ENCODE data around the gene MAST3. TPM values are rescaled to one million over a fixed set of nuclear protein-coding genes. Genes with fewer than 3 reads are reported as not detected.

MAST3 gene
- polyA plus RNA-seq, 1 of the 3 experiments (the other 2 are of a cell fraction) = 4.5 TPM

DNA sequence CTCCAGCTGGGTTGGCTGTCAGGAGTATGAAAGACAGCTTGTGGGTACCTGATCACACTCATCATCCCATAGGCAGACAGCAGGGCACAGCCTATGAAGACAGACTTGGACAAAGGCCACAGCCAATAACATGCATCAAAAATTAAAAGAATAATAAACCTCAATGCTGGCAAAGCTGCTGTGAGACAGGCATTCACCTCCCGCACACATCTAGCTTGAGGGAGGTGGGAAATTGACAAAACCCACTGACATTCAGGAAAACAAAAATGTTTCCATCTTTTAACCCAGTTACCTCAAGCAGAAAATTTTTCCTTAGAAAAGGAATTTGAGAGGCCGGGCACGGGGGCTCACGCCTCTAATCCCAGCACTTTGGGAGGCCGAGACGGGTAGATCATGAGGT, 25.2 kb upstream of the MAST3 start:
- CTCF ChIA-PET = interaction anchor here (3.3 kb wide), 1 partner anchor 65 kb away, joined by 17 read pairs; the partner anchor contains the start of gene ARRDC2
- Histone ChIP-seq H3K27ac (ENCODE audit: low read depth in 2 of 2, low read length in 1 of 2) (no peak overlapping the region), H3K79me2 (ENCODE audit: insufficient read depth) (no peaks in the 10 kb centered on the region), H4K20me1 (ENCODE audit: insufficient read depth) (no peaks in the 10 kb centered on the region), H3K9me2 (no peaks in the 10 kb centered on the region), H3K9me3 (no peaks in the 10 kb centered on the region), H3K4me1 (ENCODE audit: control insufficient read depth in 1 of 2, insufficient read depth in 2 of 2, low read depth in 1 of 2, low read length in 1 of 2) (no peaks in the 10 kb centered on the region), H3K27me3 (ENCODE audit: insufficient read depth) (no peaks in the 10 kb centered on the region), H3K36me3 (replicated peaks in 1 of 2; ENCODE audit: control insufficient read depth in 1 of 2, insufficient read depth in 2 of 2, low read length in 1 of 2) (no peaks in the 10 kb centered on the region), H3K4me2 (no peak overlapping the region), H3F3A (replicated peaks; ENCODE audit: insufficient read depth) (no peaks in the 10 kb centered on the region), H3K4me3 (ENCODE audit: low read depth in 2 of 2, low read length in 1 of 2) (no peak overlapping the region), H2AFZ (ENCODE audit: low read depth) (no peak overlapping the region), H3K9ac (no peak overlapping the region)
- WGBS (ENCODE audit: low lambda C conversion rate) = 95% methylated on average over 6 of the region's 6 CpGs
- DNase-seq = no peak
- TF ChIP-seq, protein P1, sequence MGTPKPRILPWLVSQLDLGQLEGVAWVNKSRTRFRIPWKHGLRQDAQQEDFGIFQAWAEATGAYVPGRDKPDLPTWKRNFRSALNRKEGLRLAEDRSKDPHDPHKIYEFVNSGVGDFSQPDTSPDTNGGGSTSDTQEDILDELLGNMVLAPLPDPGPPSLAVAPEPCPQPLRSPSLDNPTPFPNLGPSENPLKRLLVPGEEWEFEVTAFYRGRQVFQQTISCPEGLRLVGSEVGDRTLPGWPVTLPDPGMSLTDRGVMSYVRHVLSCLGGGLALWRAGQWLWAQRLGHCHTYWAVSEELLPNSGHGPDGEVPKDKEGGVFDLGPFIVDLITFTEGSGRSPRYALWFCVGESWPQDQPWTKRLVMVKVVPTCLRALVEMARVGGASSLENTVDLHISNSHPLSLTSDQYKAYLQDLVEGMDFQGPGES (IDR thresholded peaks at IDR 0.05; ENCODE audit: low read depth, low read length) = no peak
- TF ChIP-seq EP300 (IDR thresholded peaks at IDR 0.05; ENCODE audit: borderline replicate concordance in 1 of 2, low read depth in 1 of 2, low read length in 1 of 2) (no peak), RXRA (IDR thresholded peaks at IDR 0.05; ENCODE audit: borderline replicate concordance, low read depth) (no peak), RFX5 (IDR thresholded peaks at IDR 0.05; ENCODE audit: low read length) (no peak), FOXJ3 (CRISPR knock-in tag; IDR thresholded peaks at IDR 0.05) (no peak), CHD2 (IDR thresholded peaks at IDR 0.05; ENCODE audit: low read length, partially characterized antibody) (no peak), TAF1 (IDR thresholded peaks at IDR 0.05; ENCODE audit: borderline replicate concordance, low read depth, low read length) (no peak), GABPA (IDR thresholded peaks at IDR 0.05; ENCODE audit: low read depth) (no peak), TCF12 (IDR thresholded peaks at IDR 0.05) (no peak), JUND (IDR thresholded peaks at IDR 0.05) (no peak)
- TF ChIP-seq, protein P2, sequence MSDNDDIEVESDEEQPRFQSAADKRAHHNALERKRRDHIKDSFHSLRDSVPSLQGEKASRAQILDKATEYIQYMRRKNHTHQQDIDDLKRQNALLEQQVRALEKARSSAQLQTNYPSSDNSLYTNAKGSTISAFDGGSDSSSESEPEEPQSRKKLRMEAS (IDR thresholded peaks at IDR 0.05; ENCODE audit: low read depth) = no peak
- TF ChIP-seq, protein P3, sequence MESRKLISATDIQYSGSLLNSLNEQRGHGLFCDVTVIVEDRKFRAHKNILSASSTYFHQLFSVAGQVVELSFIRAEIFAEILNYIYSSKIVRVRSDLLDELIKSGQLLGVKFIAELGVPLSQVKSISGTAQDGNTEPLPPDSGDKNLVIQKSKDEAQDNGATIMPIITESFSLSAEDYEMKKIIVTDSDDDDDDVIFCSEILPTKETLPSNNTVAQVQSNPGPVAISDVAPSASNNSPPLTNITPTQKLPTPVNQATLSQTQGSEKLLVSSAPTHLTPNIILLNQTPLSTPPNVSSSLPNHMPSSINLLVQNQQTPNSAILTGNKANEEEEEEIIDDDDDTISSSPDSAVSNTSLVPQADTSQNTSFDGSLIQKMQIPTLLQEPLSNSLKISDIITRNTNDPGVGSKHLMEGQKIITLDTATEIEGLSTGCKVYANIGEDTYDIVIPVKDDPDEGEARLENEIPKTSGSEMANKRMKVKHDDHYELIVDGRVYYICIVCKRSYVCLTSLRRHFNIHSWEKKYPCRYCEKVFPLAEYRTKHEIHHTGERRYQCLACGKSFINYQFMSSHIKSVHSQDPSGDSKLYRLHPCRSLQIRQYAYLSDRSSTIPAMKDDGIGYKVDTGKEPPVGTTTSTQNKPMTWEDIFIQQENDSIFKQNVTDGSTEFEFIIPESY (IDR thresholded peaks at IDR 0.05; ENCODE audit: borderline replicate concordance, low read depth) = no peak
- TF ChIP-seq, protein P4, sequence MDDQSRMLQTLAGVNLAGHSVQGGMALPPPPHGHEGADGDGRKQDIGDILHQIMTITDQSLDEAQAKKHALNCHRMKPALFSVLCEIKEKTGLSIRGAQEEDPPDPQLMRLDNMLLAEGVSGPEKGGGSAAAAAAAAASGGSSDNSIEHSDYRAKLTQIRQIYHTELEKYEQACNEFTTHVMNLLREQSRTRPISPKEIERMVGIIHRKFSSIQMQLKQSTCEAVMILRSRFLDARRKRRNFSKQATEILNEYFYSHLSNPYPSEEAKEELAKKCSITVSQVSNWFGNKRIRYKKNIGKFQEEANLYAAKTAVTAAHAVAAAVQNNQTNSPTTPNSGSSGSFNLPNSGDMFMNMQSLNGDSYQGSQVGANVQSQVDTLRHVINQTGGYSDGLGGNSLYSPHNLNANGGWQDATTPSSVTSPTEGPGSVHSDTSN (IDR thresholded peaks at IDR 0.05) = no peak
- POLR2A ChIA-PET = no interaction called here

DNA sequence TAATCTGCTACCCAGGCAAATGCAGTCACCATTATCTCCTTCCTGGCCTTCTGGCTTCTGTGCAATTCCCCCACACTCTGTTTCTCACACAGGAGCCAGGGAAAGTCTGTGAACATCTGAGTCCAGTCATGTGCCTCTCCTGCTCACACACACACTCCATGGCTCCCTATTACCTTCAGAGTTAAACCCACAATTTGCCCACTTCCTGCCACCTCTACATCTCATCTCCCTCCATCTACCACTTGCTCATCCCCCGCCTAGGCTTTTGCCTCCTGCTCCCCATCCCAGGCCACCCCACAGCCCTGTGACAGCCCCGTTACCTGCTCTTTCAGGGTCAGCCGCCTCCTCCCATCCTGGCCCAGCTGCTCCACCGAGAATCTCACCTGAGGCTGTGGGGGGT, 24.4 kb upstream of the MAST3 start:
- no peaks in the 10 kb centered on the region for H3K36me3 ChIP-seq (replicated peaks in 1 of 2; ENCODE audit: control insufficient read depth in 1 of 2, insufficient read depth in 2 of 2, low read length in 1 of 2)
- no peaks in the 10 kb centered on the region for H3K4me1 ChIP-seq (ENCODE audit: control insufficient read depth in 1 of 2, insufficient read depth in 2 of 2, low read depth in 1 of 2, low read length in 1 of 2)
- H3F3A ChIP-seq (replicated peaks; ENCODE audit: insufficient read depth) = no peaks in the 10 kb centered on the region
- H3K4me2 ChIP-seq = no peak overlapping the region
- H3K9me2 ChIP-seq = no peaks in the 10 kb centered on the region
- POLR2A ChIA-PET = no interaction called here
- no peak overlapping the region for H3K27ac ChIP-seq (ENCODE audit: low read depth in 2 of 2, low read length in 1 of 2)
- no peaks in the 10 kb centered on the region for H4K20me1 ChIP-seq (ENCODE audit: insufficient read depth)
- no peaks in the 10 kb centered on the region for H3K79me2 ChIP-seq (ENCODE audit: insufficient read depth)
- 87% methylated on average over 4 of the region's 4 CpGs for WGBS (ENCODE audit: low lambda C conversion rate)
- H3K4me3 ChIP-seq (ENCODE audit: low read depth in 2 of 2, low read length in 1 of 2) = no peak overlapping the region
- CTCF ChIA-PET = no interaction called here
- H3K9me3 ChIP-seq = no peaks in the 10 kb centered on the region
- no peaks in the 10 kb centered on the region for H3K27me3 ChIP-seq (ENCODE audit: insufficient read depth)
- no peak for DNase-seq
- H2AFZ ChIP-seq (ENCODE audit: low read depth) = no peak overlapping the region
- no peak overlapping the region for H3K9ac ChIP-seq
- TF ChIP-seq SMC3 (IDR thresholded peaks at IDR 0.05; ENCODE audit: low read depth, low read length) (no peak), RXRA (IDR thresholded peaks at IDR 0.05; ENCODE audit: borderline replicate concordance, low read depth) (no peak), NFIC (IDR thresholded peaks at IDR 0.05; ENCODE audit: borderline replicate concordance) (no peak), POLR2AphosphoS5 (IDR thresholded peaks at IDR 0.05; ENCODE audit: low read depth, low read length) (no peak), EZH2phosphoT487 (IDR thresholded peaks at IDR 0.05; ENCODE audit: borderline replicate concordance, low read depth) (no peak)
- TF ChIP-seq, protein P5, sequence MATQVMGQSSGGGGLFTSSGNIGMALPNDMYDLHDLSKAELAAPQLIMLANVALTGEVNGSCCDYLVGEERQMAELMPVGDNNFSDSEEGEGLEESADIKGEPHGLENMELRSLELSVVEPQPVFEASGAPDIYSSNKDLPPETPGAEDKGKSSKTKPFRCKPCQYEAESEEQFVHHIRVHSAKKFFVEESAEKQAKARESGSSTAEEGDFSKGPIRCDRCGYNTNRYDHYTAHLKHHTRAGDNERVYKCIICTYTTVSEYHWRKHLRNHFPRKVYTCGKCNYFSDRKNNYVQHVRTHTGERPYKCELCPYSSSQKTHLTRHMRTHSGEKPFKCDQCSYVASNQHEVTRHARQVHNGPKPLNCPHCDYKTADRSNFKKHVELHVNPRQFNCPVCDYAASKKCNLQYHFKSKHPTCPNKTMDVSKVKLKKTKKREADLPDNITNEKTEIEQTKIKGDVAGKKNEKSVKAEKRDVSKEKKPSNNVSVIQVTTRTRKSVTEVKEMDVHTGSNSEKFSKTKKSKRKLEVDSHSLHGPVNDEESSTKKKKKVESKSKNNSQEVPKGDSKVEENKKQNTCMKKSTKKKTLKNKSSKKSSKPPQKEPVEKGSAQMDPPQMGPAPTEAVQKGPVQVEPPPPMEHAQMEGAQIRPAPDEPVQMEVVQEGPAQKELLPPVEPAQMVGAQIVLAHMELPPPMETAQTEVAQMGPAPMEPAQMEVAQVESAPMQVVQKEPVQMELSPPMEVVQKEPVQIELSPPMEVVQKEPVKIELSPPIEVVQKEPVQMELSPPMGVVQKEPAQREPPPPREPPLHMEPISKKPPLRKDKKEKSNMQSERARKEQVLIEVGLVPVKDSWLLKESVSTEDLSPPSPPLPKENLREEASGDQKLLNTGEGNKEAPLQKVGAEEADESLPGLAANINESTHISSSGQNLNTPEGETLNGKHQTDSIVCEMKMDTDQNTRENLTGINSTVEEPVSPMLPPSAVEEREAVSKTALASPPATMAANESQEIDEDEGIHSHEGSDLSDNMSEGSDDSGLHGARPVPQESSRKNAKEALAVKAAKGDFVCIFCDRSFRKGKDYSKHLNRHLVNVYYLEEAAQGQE (IDR thresholded peaks at IDR 0.05; ENCODE audit: low read depth, low read length) = no peak
- TF ChIP-seq, protein P1 (IDR thresholded peaks at IDR 0.05; ENCODE audit: low read depth, low read length) = no peak
